ENCODE data around the gene PTPN13. TPM values are rescaled to one million over a fixed set of nuclear protein-coding genes. Genes with fewer than 3 reads are reported as not detected.

PTPN13 gene
- total RNA-seq, 1 donor from 2014 or later = 69.9 TPM

- Histone ChIP-seq H3K9me3 (no peaks in the 10 kb centered on the region), H3K36me3 (no peaks in the 10 kb centered on the region), H3K27me3 (no peaks in the 10 kb centered on the region), H3K27ac (no peak overlapping the region), H3K4me1 (no peaks in the 10 kb centered on the region), H3K4me3 (no peak overlapping the region)
- DNase-seq = no peak
- ATAC-seq = no peak
- no peak for TF ChIP-seq CTCF (IDR thresholded peaks at IDR 0.05)
- intact Hi-C loops (cut with DNase I) = no loop called here
Observed at GRCh38 chr4:86579941-86580340, 14.2 kb upstream of the PTPN13 start.

- Histone ChIP-seq H3K36me3 (no peaks in the 10 kb centered on the region), H3K9me3 (no peaks in the 10 kb centered on the region), H3K4me1 (no peaks in the 10 kb centered on the region), H3K27me3 (no peaks in the 10 kb centered on the region), H3K27ac (peak overlapping the region; percentile 38), H3K4me3 (peak overlapping the region; percentile 34)
- no peak for DNase-seq
- no peak for ATAC-seq
- intact Hi-C loops (cut with DNase I) = no loop called here
- TF ChIP-seq CTCF (IDR thresholded peaks at IDR 0.05) = no peak
Observed at GRCh38 chr4:86582410-86582809, 11.7 kb upstream of the PTPN13 start.

- H3K27me3 ChIP-seq = no peaks in the 10 kb centered on the region
- ATAC-seq (peak; percentile 74), DNase-seq (no peak)
- H3K9me3 ChIP-seq = no peaks in the 10 kb centered on the region
- intact Hi-C loops (cut with DNase I) = no loop called here
- no peak overlapping the region for H3K4me3 ChIP-seq
- no peak for TF ChIP-seq CTCF (IDR thresholded peaks at IDR 0.05)
- H3K27ac ChIP-seq = peak overlapping the region; percentile 12
- no peaks in the 10 kb centered on the region for H3K36me3 ChIP-seq
- H3K4me1 ChIP-seq = no peaks in the 10 kb centered on the region
Observed at GRCh38 chr4:86586160-86586572, 7.9 kb upstream of the PTPN13 start.

- no peak for TF ChIP-seq CTCF (IDR thresholded peaks at IDR 0.05)
- ATAC-seq = no peak
- no peaks in the 10 kb centered on the region for H3K36me3 ChIP-seq
- no peak for DNase-seq
- no peaks in the 10 kb centered on the region for H3K27me3 ChIP-seq
- peak overlapping the region; percentile 12 for H3K27ac ChIP-seq
- intact Hi-C loops (cut with DNase I) = no loop called here
- no peak overlapping the region for H3K4me3 ChIP-seq
- H3K4me1 ChIP-seq = no peaks in the 10 kb centered on the region
- H3K9me3 ChIP-seq = no peaks in the 10 kb centered on the region
Observed at GRCh38 chr4:86586626-86587380, 7.3 kb upstream of the PTPN13 start.

- Histone ChIP-seq H3K27ac (peak overlapping the region; percentile 14), H3K4me3 (no peak overlapping the region), H3K9me3 (no peaks in the 10 kb centered on the region), H3K4me1 (no peaks in the 10 kb centered on the region), H3K27me3 (no peaks in the 10 kb centered on the region), H3K36me3 (no peaks in the 10 kb centered on the region)
- ATAC-seq (no peak), DNase-seq (no peak)
- intact Hi-C loops (cut with DNase I) = no loop called here
- no peak for TF ChIP-seq CTCF (IDR thresholded peaks at IDR 0.05)
Observed at GRCh38 chr4:86587381-86588140, 6.6 kb upstream of the PTPN13 start.

All from upper lobe of right lung (tissue), 1 donor.